T-helper 2 cell treated with Interferon-gamma antibody and Interleukin-4, amounts not matched to agents 100 ng/mL and 5 ng/mL, for 36 hours (primary cell): ENCODE measurements around the gene WDR43. TPM values are rescaled to one million over a fixed set of nuclear protein-coding genes. Genes with fewer than 3 reads are reported as not detected.

Source experiments
- intact Hi-C: fragments of 100-400 bp; cut with micrococcal nuclease; formaldehyde crosslinking; loops from one replicate; pipeline ENCODE4 v1.15.1; 2023
- total RNA-seq: library from RNA; stranded (reverse); gene quantifications from 2 replicates; pipeline ENCODE4 v1.2.3, GENCODE V29; 2022

Gene WDR43
- total RNA-seq, 1 donor from 2014 or later, result 79.1 TPM

GRCh38 chr2:28908172-28908571 is 13.7 kb downstream of the WDR43 start:
- intact Hi-C loops, result no loop called here

DNA sequence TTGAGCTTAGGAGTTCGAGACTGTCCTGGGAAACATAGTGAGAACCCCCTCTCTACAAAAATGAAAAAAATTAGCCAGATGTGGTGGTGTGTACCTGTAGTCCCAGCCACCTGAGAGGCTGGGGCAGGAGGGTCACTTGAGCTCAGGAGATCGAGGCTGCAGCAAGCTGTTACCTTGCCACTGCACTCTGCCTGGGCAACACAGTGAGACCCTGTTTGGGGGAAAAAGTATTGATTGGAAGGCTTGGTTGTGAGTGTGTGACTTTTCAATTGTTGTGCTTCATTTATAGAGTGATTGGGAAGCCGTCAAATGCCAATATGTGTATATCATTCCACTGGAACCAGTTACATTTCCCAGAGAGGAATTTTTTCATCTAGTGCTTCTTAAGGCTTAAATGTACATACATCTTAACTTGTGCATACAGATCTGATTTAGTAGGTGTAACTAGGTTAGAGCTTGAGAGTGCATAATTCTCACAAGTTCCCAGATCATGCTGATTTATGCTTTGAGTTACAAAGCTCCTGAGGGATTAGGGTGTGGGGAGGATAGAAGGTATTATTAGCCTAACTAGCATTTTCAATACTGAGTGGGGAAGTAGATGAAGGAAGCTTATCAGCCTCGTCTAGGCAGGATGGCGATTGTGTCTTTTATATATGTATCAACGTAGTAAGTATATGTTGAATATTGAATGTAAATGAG is 15.3 kb downstream of the WDR43 start:
- intact Hi-C loops, result no loop called here

GRCh38 chr2:28915939-28916338 is 21.5 kb downstream of the WDR43 start:
- intact Hi-C loops, result no loop called here

DNA sequence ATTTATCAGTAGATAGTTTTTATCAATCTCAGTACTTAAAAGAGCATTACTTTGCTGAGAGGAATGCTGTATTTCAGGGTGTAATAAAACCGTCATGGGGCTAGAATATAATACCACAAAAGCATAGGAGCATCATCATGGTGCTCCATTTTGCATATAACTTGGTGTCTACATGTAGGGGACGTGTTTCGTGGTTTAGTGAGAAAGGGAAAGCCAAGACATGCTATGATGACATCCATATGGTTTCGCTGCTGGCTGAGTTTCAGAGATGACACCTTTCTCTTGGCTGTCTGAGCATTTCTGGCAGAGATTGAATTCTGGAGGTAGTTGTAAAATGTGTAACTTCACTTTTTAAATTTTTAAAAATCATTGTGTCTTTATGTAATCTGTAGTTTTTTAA is 32.4 kb downstream of the WDR43 start:
- intact Hi-C loops, result no loop called here

- intact Hi-C loops, result no loop called here
Observed at GRCh38 chr2:28927469-28927868, 33.0 kb downstream of the WDR43 start.

DNA sequence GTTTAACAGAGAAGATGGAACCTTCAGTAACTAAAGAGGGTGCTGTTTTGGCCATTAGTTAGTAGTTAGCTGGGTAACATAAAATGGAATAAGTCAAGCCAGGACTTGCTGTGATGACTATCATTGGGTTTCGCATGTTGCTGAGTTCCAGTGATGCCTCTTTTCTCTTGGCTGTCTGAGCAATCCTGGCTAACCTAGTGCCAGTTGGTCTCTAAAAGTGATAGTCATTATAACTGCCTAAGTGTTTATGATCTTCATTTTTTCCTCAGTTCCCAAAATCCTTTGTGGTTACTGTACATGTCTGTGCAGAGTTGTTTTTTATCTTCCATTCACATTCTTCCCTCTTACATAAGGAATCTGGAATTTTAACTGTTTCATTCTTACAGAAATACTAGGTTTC is 33.4 kb downstream of the WDR43 start:
- intact Hi-C loops, result no loop called here

- intact Hi-C loops, result no loop called here
Observed at GRCh38 chr2:28929581-28929980, 35.1 kb downstream of the WDR43 start.

- intact Hi-C loops, result no loop called here
Observed at GRCh38 chr2:28930205-28930604, 35.7 kb downstream of the WDR43 start.

DNA sequence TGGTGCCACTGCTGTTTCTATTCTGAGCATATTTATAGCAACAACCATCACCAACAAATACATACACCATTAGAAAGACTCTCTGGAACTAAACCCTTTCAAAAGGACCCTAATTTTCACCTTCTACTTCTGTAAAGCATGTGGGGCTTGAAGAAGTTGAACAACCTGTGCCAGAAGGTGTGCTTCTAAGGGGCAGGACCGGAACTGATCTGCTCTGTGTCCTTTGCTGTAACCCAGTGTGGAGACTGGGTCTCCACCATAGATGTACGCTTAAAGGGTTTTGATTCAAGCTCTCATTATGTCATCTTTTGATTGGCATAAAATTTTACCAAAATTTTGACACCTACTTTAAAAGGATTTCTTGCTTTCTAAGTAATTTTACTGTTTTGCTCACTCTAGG is 40.3 kb downstream of the WDR43 start:
- intact Hi-C loops, result no loop called here

DNA sequence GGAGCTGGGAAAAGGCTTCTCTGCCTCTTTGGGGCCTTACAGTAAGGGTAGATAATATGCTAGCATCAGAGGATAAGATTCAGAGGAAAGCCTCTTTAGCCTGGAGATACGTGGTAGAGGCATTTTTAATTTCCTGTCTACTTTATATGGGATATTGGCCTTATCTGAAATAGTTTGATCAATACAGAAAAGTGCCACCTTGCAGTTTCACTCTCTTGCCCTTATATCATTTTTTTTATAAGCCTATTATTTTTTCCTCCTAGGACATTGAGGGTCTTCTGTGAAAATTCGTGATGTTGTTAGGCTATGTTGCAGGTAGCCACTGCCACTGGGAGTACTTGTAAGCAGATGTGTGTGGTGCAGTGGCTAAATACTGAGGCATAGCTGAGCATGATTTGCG is 46.5 kb downstream of the WDR43 start:
- intact Hi-C loops, result no loop called here

- intact Hi-C loops, result no loop called here
Observed at GRCh38 chr2:28944535-28945248, 50.2 kb downstream of the WDR43 start.

DNA sequence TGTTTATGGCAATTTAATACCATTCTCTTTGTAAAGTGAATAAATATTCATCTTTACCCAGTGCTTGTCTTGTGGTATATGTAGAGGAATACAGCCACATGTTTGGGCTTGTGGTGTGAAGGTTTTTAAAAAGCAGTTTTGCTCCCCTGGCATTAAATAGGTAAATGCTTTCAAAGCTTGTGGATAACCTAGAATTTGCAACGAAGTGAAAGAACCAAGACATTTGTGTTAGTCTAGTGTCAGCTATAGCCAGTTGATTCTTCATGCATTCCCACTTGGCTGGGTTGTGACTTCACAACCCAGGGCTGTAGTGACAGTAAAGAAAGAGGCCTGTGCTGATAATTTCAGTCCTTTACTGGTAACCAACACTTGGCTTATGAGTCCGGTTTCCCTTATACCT is 53.7 kb downstream of the WDR43 start:
- intact Hi-C loops, result no loop called here

DNA sequence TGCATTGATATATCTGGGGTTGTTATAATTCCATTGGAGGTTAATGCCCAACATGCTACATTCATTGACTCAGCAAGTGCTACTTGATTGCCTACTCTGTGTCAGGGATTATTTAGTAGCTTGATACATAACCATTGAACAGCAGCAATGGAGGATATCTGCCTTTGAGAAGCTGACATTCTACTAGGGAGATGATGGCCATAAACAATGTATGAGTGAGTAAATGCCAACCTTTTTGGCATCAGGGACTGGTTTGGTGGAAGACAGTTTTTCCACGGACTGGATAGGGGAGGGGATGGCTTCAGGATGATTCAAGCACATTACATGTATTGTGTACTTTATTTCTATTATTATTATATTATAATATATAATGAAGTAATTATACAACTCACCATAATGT is 54.7 kb downstream of the WDR43 start:
- intact Hi-C loops, result no loop called here

DNA sequence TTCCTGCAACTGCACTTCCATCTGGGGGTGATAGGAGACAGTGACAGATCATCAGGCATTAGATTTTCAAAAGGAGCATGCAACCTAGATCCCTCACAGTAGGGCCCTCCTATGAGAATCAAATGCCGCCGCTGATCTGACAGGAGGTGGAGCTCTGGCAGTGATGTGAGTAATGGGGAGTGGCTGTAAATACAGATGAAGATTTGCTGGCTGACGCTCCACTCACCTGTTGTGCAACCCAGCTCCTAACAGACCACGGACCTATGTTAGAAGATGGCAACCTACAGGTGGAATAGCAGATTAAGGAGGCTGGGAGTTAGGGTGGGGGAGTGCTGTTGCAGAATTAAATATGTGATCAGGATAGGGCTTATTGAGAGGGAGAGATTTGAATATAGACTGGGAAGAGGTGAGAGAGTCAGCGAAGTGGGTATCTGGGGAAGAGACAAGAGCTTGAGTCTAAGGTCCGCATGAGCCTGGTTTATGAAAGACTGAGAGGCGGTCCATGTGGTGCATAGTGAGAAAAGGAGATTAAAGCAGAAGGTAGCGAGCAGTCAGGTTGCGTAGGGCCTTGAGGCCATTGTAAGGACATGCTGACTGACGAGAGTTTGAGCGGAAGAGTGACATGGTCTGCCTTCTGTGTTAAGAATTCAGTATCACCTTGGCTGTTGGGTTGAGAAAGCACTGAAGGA is 55.3 kb downstream of the WDR43 start:
- intact Hi-C loops, result loop anchor here (10.0 kb wide), 1 partner anchor 365 kb away; no protein-coding TSS in a partner anchor

DNA sequence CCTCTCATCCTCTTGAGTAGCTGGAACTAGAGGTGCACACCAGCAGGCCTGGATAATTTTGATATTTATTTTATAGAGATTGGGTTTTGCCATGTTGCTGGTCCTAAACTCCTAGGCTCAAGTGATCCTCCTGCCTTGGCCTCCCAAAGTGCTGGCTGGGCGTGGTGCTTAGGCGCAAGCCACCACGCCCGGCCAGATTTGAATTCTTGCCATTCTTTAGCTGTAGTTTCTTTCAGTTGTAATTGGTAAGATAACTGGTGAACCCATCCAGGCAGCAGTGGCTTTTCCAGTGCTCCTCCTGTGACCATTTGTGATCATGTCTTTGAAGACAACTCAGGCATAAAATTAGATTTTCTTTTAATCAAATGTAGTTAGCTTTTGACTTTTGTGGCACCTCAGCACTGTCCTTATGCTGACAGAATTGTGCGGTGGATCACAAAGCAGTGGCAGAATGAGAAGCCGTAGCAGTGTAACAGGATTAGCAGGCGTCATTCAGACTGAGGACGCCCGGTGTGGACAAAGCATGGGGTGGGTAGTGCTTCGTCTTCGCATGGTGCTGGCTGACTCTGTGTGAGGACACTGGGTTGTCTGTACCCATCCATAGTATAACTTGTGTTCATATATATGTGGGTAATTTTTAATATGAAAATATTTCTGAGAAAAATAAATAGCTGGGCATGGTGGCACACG is 56.6 kb downstream of the WDR43 start:
- intact Hi-C loops, result loop anchor here (10.0 kb wide), 1 partner anchor 364 kb away; no protein-coding TSS in a partner anchor

DNA sequence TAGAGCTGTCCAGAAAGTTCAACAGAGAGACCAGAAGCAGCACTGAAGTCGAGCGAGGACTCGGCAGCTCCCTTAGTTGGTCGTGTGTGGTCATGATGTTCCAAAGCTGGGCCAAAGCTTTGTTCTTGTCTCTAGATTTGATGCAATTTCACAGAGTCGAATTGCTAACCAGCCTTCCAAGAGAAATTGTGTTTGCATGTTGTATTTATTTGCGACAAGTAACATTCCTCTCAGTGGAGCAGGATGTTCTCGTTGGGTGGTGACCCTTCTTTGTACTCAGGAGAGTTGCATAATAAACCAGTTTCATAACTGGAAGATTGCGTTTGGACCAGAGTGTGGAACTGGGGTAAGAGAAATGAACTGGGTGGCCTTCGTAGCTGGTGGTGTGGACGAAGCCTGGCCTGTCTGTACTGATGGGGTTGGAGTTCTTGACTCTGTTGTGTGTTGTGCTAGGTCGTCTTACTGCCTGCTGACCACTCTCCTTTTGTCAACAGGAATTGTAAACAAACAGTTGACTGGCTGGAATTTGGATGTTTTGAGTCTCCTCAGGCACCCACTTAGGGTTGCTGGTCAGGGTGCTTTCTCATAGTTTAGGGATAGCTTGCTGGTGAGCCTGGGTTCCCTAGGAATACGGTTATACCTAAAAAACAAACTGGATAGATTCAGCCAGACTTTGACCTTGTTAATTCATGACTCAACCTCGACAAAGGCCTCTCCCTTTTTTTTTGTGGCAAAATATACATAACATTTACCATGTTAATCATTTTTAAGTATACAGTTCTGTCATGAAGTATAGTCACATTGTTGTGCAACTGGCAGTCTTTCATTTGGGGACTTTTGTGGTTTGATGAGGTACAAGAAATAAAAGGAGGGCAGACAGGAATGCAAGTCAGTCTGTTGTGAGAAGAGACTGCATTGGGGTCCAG is 57.7 kb downstream of the WDR43 start:
- intact Hi-C loops, result loop anchor here (10.0 kb wide), 1 partner anchor 363 kb away; no protein-coding TSS in a partner anchor

GRCh38 chr2:28952836-28953211 is 58.4 kb downstream of the WDR43 start:
- intact Hi-C loops, result loop anchor here (10.0 kb wide), 1 partner anchor 362 kb away; no protein-coding TSS in a partner anchor

- intact Hi-C loops, result loop anchor here (5.0 to 10.0 kb wide), 2 partner anchors 133 to 359 kb away; no protein-coding TSS in a partner anchor
Observed at GRCh38 chr2:28955467-28955866, 61.0 kb downstream of the WDR43 start.

DNA sequence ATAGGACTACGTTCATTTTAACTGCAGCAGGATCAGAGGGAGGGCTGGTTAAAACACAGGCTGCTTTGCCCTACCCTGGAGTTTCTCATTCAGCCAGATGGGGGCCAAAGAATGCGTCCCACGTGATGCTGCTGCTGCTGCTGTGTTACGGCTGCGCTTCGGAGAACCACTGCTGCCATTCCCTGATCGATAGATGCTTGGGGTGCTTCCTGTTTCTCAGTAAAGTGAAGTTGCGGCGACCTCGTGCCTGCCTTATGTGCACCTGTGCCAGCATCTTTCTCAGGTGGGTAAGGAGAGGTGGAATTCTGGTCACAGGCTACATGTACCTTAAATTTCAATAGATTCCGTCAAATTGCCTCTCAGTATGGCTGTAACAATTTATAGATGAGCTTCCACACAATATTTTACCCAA is 62.0 kb downstream of the WDR43 start:
- intact Hi-C loops, result loop anchor here (5.0 to 10.0 kb wide), 2 partner anchors 134 to 358 kb away; no protein-coding TSS in a partner anchor

- intact Hi-C loops, result loop anchor here (5.0 to 10.0 kb wide), 2 partner anchors 135 to 358 kb away; no protein-coding TSS in a partner anchor
Observed at GRCh38 chr2:28956890-28957289, 62.4 kb downstream of the WDR43 start.
